Thoracic aorta (tissue), 2 donors: ENCODE measurements around the gene KASH5. TPM values are rescaled to one million over a fixed set of nuclear protein-coding genes. Genes with fewer than 3 reads are reported as not detected.

ENCODE experiments used
- ATAC-seq: fragments of 150-250 bp; one replicate; pipeline ENCODE4 v1.8.0; 2017; ENCODE audit warnings: low read depth; ENCODE audit not compliant: insufficient number of reproducible peaks, low FRiP score
- DNase-seq: peaks from one replicate; pipeline ENCODE4 v3.0.0-alpha.2; 2020; ENCODE audit warnings: low spot score
- H3K27ac ChIP-seq, 2 donors: fragments of 200-600 bp; sonication (generic); 1 replicate in 1 of 2; 2 replicates in 1 of 2; pipeline ENCODE4 v1.5.1; 2016; ENCODE audit warnings: mild to moderate bottlenecking in 2 of 2, moderate library complexity in 2 of 2
- H3K27me3 ChIP-seq: fragments of 200-600 bp; sonication (generic); replicated peaks from 2 replicates; pipeline ENCODE4 v1.6.0; 2016; ENCODE audit warnings: mild to moderate bottlenecking; ENCODE audit not compliant: insufficient read depth
- H3K36me3 ChIP-seq: fragments of 200-600 bp; sonication (generic); one replicate; pipeline ENCODE4 v1.5.1; 2016
- H3K4me1 ChIP-seq, 2 donors: fragments of 200-600 bp; sonication (generic); 1 replicate in 1 of 2; 2 replicates in 1 of 2; pipeline versions ENCODE4 v1.5.1 to v1.6.0; 2016; ENCODE audit warnings: low read depth in 2 of 2, mild to moderate bottlenecking in 1 of 2; ENCODE audit not compliant: control insufficient read depth in 1 of 2
- H3K4me3 ChIP-seq: fragments of 200-600 bp; sonication (generic); 2 replicates; pipeline ENCODE4 v1.5.1; 2016; ENCODE audit warnings: mild to moderate bottlenecking
- H3K9me3 ChIP-seq: fragments of 200-600 bp; sonication (generic); 2 replicates; pipeline ENCODE4 v1.5.1; 2016
- CTCF ChIP-seq: fragments of 200-600 bp; sonication (generic); IDR thresholded peaks from one replicate; pipeline ENCODE4 v1.5.1; 2019; ENCODE audit warnings: antibody characterized with exemption
- total RNA-seq, 2 donors: library from RNA; depleted of rRNA; stranded (reverse); fragments of >200 nt; gene quantifications; one replicate each; pipeline versions ENCODE4 v1.1.0 to v1.2.3, GENCODE V29; 2016

KASH5 gene
- total RNA-seq, 2 donors from 2014 or later = not detected

GRCh38 chr19:49393881-49394280 is 5.8 kb downstream of the KASH5 start:
- no peak overlapping the region for H3K27ac ChIP-seq
- no peak overlapping the region for H3K4me3 ChIP-seq
- no peak for ATAC-seq
- no peaks in the 10 kb centered on the region for H3K9me3 ChIP-seq
- H3K27me3 ChIP-seq = no peaks in the 10 kb centered on the region
- DNase-seq = no peak
- TF ChIP-seq CTCF = no peak
- H3K36me3 ChIP-seq = no peaks in the 10 kb centered on the region
- no peaks in the 10 kb centered on the region for H3K4me1 ChIP-seq

GRCh38 chr19:49395581-49396407 is 7.7 kb downstream of the KASH5 start:
- no peak for DNase-seq
- Histone ChIP-seq H3K27me3 (no peaks in the 10 kb centered on the region), H3K9me3 (no peaks in the 10 kb centered on the region), H3K27ac (no peak overlapping the region), H3K4me1 (no peaks in the 10 kb centered on the region), H3K4me3 (no peak overlapping the region), H3K36me3 (no peaks in the 10 kb centered on the region)
- ATAC-seq = no peak
- no peak for TF ChIP-seq CTCF

- DNase-seq = no peak
- no peak for ATAC-seq
- no peaks in the 10 kb centered on the region for H3K27me3 ChIP-seq
- H3K4me1 ChIP-seq = no peaks in the 10 kb centered on the region
- TF ChIP-seq CTCF = no peak
- no peak overlapping the region for H3K4me3 ChIP-seq
- H3K27ac ChIP-seq = no peak overlapping the region
- no peaks in the 10 kb centered on the region for H3K9me3 ChIP-seq
- H3K36me3 ChIP-seq = no peaks in the 10 kb centered on the region
These were observed 8.9 kb downstream of the KASH5 start for GRCh38 chr19:49396738-49397505.

- Histone ChIP-seq H3K27ac (no peak overlapping the region), H3K36me3 (no peaks in the 10 kb centered on the region), H3K27me3 (no peaks in the 10 kb centered on the region), H3K4me1 (no peaks in the 10 kb centered on the region), H3K4me3 (no peak overlapping the region), H3K9me3 (no peaks in the 10 kb centered on the region)
- no peak for TF ChIP-seq CTCF
- no peak for ATAC-seq
- no peak for DNase-seq
These were observed 10.1 kb downstream of the KASH5 start for GRCh38 chr19:49398001-49398615.

GRCh38 chr19:49398931-49399330 is 10.9 kb downstream of the KASH5 start:
- Histone ChIP-seq H3K9me3 (no peaks in the 10 kb centered on the region), H3K4me3 (no peak overlapping the region), H3K27me3 (no peaks in the 10 kb centered on the region), H3K27ac (no peak overlapping the region), H3K4me1 (no peaks in the 10 kb centered on the region), H3K36me3 (no peaks in the 10 kb centered on the region)
- no peak for TF ChIP-seq CTCF
- DNase-seq = no peak
- ATAC-seq = no peak
